Skin of body (tissue), 1 donor: ENCODE results near the gene SHE. TPM values are rescaled to one million over a fixed set of nuclear protein-coding genes. Genes with fewer than 3 reads are reported as not detected.

Source experiments
- total RNA-seq: library from RNA; depleted of rRNA; stranded (reverse); fragments of >200 nt; gene quantifications from one replicate; pipeline ENCODE4 v1.2.3, GENCODE V29; 2014

SHE gene
- total RNA-seq, 1 donor from 2014 or later = 5.4 TPM

Other genes starting within 250 kb of the SHE start
- 46.8 TPM for gene HAX1, start 229.8 kb downstream of the SHE start, total RNA-seq
- 0.20 TPM for gene AQP10, start 181.3 kb downstream of the SHE start, total RNA-seq
- 40.4 TPM for gene ATP8B2, start 176.9 kb downstream of the SHE start, total RNA-seq
- 10.0 TPM for gene IL6R, start 97.1 kb downstream of the SHE start, total RNA-seq
- gene TDRD10, start 193 bp downstream of the SHE start, total RNA-seq = 0.69 TPM
- gene UBE2Q1, start 56.2 kb upstream of the SHE start, total RNA-seq = 17.8 TPM
- gene CHRNB2, start 65.4 kb upstream of the SHE start, total RNA-seq = 0.79 TPM
- 69.8 TPM for gene ADAR, start 105.8 kb upstream of the SHE start, total RNA-seq